GM12878 (cell line): ENCODE results near the gene SPINK14. TPM values are rescaled to one million over a fixed set of nuclear protein-coding genes. Genes with fewer than 3 reads are reported as not detected.

ENCODE experiments used
- CUX1 ChIP-seq: IDR thresholded peaks from 2 replicates; pipeline ENCODE4 v1.6.1; 2012; ENCODE audit warnings: improper control_type of control experiment, low read depth, low read length; ENCODE audit not compliant: insufficient replicate concordance
- EED ChIP-seq: sonication (generic); IDR thresholded peaks from 2 replicates; pipeline ENCODE4 v1.6.1; 2016; ENCODE audit warnings: antibody characterized with exemption, low read depth
- HDAC2 ChIP-seq: fragments of 200-600 bp; sonication (generic); IDR thresholded peaks from 2 replicates; pipeline ENCODE4 v1.6.1; 2017
- NRF1 ChIP-seq: conservative IDR thresholded peaks from 2 replicates; pipeline ENCODE4 v1.6.1; 2011; ENCODE audit warnings: mild to moderate bottlenecking, low read depth, low read length, improper control_type of control experiment
- ZZZ3 ChIP-seq: IDR thresholded peaks from 2 replicates; pipeline ENCODE4 v1.6.1; 2011; ENCODE audit warnings: low read depth; ENCODE audit not compliant: control insufficient read depth, insufficient read length
- polyA plus RNA-seq, 11 experiments: library from polyadenylated mRNA; depleted of rRNA in 4 of 11; unstranded in 6 of 11; stranded (reverse) in 5 of 11; fragments of >200 nt; fragmentation: Nextera tagmentation in 4 of 11; fragmentation: Illumina TruSeq in 1 of 11; extraction: Ambion mirVana in 4 of 11; extraction: Trizol in 1 of 11; gene quantifications; 1 replicate in 1 of 11; 2 replicates in 10 of 11; pipeline versions ENCODE4 v1.2.1 to v1.2.3, GENCODE V29; 2011 to 2016; ENCODE audit warnings: inconsistent platforms in 2 of 11, missing spikeins in 2 of 11, low read depth in 1 of 11
- total RNA-seq, 4 experiments: library from RNA; depleted of rRNA in 3 of 4; stranded (reverse); fragments of >200 nt in 3 of 4; fragmentation: Illumina TruSeq in 1 of 4; extraction: Trizol in 1 of 4; gene quantifications; 2 replicates each; pipeline versions ENCODE4 v1.2.1 to v1.2.3, GENCODE V29; 2013 to 2021
- TF ChIP-seq, protein P1 (sequence below): fragments of 450-650 bp; formaldehyde crosslinking; IDR thresholded peaks from 2 replicates; pipeline ENCODE4 v1.5.0; 2022; ENCODE audit warnings: mild to moderate bottlenecking, missing genetic modification characterization
- TF ChIP-seq, protein P2 (sequence below): IDR thresholded peaks from 2 replicates; pipeline ENCODE4 v1.6.1; 2011; ENCODE audit warnings: borderline replicate concordance, low read depth, mild to moderate bottlenecking, moderate library complexity, mixed read lengths, low read length; ENCODE audit not compliant: insufficient read depth; ENCODE audit errors: extremely low read length
- TF ChIP-seq, protein P3 (sequence below): fragments of 450-650 bp; IDR thresholded peaks from 2 replicates; pipeline ENCODE4 v1.6.1; 2018; ENCODE audit warnings: mild to moderate bottlenecking, low read depth, moderate library complexity; ENCODE audit not compliant: partially characterized antibody

The SPINK14 gene
- total and polyA plus RNA-seq, 10 of the 15 experiments (the other 5 are each of a cell fraction or from before 2014, with no cell fraction given): not detected

GRCh38 chr5:148147415-148147814, 20.9 kb upstream of the SPINK14 start (continued):
- TF ChIP-seq NRF1 (no peak), HDAC2 (no peak), ZZZ3 (no peak), CUX1 (no peak), EED (no peak)
- TF ChIP-seq, protein P1, sequence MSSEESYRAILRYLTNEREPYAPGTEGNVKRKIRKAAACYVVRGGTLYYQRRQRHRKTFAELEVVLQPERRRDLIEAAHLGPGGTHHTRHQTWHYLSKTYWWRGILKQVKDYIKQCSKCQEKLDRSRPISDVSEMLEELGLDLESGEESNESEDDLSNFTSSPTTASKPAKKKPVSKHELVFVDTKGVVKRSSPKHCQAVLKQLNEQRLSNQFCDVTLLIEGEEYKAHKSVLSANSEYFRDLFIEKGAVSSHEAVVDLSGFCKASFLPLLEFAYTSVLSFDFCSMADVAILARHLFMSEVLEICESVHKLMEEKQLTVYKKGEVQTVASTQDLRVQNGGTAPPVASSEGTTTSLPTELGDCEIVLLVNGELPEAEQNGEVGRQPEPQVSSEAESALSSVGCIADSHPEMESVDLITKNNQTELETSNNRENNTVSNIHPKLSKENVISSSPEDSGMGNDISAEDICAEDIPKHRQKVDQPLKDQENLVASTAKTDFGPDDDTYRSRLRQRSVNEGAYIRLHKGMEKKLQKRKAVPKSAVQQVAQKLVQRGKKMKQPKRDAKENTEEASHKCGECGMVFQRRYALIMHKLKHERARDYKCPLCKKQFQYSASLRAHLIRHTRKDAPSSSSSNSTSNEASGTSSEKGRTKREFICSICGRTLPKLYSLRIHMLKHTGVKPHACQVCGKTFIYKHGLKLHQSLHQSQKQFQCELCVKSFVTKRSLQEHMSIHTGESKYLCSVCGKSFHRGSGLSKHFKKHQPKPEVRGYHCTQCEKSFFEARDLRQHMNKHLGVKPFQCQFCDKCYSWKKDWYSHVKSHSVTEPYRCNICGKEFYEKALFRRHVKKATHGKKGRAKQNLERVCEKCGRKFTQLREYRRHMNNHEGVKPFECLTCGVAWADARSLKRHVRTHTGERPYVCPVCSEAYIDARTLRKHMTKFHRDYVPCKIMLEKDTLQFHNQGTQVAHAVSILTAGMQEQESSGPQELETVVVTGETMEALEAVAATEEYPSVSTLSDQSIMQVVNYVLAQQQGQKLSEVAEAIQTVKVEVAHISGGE (CRISPR knock-in tag): no peak
- TF ChIP-seq, protein P2, sequence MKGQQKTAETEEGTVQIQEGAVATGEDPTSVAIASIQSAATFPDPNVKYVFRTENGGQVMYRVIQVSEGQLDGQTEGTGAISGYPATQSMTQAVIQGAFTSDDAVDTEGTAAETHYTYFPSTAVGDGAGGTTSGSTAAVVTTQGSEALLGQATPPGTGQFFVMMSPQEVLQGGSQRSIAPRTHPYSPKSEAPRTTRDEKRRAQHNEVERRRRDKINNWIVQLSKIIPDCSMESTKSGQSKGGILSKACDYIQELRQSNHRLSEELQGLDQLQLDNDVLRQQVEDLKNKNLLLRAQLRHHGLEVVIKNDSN: no peak
- TF ChIP-seq, protein P3, sequence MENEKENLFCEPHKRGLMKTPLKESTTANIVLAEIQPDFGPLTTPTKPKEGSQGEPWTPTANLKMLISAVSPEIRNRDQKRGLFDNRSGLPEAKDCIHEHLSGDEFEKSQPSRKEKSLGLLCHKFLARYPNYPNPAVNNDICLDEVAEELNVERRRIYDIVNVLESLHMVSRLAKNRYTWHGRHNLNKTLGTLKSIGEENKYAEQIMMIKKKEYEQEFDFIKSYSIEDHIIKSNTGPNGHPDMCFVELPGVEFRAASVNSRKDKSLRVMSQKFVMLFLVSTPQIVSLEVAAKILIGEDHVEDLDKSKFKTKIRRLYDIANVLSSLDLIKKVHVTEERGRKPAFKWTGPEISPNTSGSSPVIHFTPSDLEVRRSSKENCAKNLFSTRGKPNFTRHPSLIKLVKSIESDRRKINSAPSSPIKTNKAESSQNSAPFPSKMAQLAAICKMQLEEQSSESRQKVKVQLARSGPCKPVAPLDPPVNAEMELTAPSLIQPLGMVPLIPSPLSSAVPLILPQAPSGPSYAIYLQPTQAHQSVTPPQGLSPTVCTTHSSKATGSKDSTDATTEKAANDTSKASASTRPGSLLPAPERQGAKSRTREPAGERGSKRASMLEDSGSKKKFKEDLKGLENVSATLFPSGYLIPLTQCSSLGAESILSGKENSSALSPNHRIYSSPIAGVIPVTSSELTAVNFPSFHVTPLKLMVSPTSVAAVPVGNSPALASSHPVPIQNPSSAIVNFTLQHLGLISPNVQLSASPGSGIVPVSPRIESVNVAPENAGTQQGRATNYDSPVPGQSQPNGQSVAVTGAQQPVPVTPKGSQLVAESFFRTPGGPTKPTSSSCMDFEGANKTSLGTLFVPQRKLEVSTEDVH: no peak
